Tongue (tissue), 2 donors: ENCODE results near the gene TP63. TPM values are rescaled to one million over a fixed set of nuclear protein-coding genes. Genes with fewer than 3 reads are reported as not detected.
A peak's percentile ranks its signal among the peaks of the same experiment; 100 is the strongest.

ENCODE experiments used
- DNase-seq: peaks from one replicate; pipeline ENCODE4 v3.0.0-alpha.2; 2015
- total RNA-seq: library from RNA; depleted of rRNA; stranded (reverse); fragments of >200 nt; gene quantifications from one replicate; pipeline ENCODE4 v1.2.3, GENCODE V29; 2014

TP63 gene
- total RNA-seq, 1 donor from 2014 or later: 43.2 TPM

DNA sequence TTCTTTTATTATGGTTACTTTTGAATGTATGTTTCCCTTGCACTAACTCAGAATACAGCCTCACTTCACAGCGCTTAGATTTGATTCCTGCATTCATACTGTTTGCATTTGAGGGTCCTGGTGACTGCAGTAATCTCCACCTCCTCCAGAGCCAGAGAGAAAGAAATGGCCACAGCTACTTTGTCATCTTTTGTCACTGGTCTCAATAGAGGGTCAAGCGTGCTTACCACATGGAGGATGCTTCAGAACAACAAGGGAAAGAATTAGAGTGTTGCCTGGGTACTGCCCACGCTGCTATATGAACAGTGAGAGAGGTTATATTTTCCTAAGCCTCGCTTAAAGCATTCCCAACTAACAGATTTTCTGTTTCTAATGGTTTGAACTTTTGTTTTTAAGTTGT lies 190.1 kb downstream of the TP63 start:
- no peak for DNase-seq

DNA sequence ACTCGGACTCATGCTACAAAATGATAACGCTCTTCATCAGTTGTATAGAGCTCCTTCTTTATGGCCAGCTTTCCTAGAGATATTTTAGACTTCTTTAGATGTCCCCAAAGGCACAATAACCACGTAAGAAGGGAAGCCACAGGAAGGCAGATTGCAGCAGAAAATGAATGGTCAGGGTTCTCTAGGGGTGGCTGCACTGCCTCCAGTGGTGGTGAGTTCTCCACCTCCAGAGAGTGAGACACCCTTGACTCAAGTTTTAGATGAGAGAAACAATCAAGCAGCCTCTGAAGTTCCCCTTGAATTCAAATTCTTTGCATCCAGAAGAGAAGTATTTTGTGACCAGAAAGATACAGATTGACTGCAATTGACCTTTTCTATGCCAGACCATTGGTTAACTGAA lies 191.5 kb downstream of the TP63 start:
- DNase-seq: no peak

DNA sequence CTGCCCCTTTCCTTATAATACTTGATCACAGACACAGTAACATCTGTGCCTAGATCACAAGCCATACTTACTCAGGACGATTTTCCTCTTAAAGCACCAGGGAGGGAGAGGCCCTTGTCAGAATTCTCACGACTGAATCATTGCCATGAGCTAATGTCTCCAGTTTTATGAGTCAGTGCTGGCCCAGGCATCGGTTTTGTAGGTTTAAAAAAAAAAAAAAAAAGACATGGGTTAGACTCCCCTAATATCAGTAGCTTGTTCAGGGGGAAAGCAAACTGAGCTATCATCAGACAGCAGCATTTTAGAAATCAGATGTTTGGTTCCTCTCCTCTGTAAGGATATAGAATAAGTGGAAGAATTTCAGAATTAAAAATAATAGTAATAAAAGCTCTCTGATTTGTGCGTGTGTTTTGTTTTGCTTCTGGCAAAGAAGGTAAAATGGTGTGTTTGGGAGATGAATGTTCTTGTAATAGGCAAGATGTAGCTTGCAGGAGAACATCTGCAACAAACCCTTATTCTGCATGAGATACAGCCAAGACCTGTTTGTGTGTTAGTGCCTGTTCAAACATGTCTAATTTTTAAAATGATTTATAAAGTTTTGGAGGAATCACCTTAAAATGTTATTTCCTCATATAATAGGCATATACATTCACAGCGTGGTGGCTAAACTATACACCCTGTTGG lies 193.6 kb downstream of the TP63 start:
- peak; percentile 34 for DNase-seq

DNA sequence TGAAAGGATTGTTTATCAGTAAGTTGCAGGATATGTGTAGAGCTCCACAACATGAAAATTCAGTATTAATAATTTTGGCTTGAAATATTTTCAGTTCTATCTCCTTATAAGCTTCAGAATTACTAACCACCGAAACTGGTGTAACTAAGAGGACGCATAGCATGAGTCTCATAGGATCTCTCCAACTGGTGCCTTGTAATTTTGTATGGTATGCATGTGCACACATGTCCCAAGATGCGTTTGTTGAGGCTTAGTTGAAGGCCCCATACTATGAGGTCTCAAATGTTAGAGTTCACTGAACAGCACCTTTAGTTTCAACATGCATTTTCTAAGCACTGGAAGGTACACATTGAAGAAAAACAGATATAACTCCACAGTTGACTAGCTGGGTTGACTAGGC lies 195.4 kb downstream of the TP63 start:
- no peak for DNase-seq

DNA sequence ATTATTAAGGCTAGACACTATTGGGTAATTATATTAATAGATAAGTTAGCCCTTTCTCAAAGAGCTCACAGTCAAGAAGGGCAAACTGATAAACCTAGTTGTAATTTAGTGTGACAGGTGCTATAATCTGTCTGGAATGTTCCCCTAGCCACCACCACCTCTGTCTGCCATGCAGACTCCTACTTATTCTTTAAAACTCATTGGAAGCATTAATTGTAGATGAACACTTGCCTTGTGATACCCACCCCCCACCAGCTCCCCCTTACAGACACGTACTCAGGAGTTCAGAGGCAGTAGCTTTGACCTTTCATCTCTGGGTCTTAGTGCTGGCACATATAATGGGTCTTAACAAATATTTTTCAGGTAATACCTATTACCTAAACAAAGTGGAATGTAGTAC lies 195.9 kb downstream of the TP63 start:
- no peak for DNase-seq

DNA sequence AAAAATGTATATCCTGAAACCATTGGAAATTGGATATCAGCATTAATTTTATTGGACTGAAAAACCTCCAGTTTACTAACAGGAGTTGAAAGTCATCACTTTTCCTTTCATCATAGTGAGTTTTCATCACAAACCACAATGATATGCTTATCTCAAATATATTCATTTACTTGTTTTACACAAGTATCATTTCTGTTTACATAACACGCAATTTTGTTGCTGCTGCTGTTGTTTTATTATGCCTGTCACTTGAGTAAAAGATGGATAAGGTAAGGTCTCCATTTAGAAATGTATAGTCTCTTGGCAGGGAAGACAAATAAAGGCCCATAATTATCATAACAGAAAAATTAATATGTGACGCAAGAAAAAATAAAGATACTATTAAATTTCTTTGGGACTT lies 199.2 kb downstream of the TP63 start:
- no peak for DNase-seq

DNA sequence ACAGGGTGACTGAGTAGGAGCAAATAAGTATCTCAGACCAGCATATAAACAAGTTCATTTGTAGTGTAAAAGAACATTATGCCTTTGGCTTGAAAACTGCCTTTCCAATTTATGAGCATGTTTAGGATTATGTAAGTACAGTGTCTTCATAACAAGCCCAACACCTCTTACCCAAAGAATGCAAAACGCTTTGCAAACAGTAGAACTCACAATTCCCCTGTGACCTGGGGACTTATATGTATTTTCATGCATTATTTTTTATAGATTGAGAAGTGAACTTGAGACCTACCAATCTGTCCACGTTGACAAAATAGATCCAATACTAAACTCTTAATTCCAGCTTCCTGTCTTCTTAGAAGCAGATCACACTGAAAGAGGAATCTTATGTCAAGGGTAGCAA lies 202.1 kb downstream of the TP63 start:
- DNase-seq: no peak

DNA sequence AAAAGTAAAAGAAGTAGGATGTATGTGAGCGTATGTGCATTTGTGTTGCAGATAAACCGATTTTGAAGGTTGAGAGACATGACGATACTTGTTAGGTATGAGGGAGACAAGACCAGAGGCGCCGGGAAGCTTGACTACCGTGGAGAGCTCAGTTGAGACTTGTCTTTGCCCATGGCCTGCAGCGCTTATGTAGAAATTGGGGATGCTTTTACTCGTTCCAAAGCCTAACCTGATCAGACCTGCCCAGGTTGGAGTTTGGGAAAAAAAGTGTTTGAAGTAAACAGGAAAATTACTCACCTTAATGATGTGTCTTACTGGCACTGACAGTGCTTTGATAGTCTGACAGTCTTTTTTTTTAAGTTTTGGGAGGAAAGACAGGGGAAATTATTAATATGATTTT lies 202.8 kb downstream of the TP63 start:
- peak; percentile 72 for DNase-seq

DNA sequence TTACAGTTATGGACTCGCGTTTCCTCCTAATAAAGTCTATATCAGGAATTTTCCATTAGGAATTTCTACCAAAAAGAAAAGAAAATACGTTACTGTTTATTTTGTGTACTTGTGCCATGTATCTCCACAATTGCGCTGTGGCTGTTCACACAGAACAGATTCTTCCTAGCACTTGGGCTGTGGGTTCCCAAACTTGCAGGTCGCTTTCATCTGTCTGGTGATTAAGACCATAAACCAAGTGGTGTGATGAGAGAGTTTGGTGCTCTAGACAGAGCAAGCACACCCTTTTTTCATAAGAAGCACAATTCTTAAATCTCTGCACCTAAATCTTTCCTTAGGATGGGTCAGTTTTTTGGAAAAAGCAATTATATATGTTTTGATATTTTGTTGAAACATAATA lies 203.3 kb downstream of the TP63 start:
- no peak for DNase-seq

DNA sequence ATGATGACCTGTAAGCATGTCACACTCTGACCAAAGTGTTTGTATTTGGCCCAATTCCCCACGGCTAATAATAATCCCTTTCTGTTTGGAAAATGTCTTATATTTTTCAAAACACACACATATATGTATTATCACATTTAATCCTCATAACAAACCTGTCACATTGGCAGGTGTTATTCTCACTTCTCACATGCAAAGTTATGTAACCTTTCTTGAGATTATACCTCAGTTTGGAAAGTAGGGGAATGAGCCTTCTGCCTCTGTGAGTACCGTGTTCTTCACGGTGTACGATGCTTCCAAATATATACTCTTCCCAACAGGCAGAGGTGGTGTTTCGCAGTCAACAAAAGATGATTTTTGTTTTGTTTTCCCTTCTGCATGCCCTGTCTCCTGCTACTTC lies 205.6 kb downstream of the TP63 start:
- DNase-seq: no peak

DNA sequence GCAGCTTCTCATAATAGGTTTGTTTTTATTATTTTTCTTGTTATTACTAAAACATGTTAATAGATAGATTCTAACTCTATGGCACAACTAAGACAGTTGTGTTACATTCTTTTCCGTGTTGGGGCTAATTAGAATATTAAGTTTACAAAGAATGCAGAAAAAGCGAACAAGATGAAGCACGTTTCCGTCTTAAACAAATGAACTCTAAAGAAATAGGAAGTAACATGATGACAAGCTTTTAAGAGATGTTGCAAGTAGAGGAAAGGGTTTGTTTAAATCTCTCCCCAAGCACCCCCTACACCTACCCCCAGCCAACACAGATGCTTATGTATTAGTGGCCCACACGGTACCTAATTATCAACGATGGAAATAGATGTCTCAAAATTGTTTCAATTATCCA lies 207.1 kb downstream of the TP63 start:
- no peak for DNase-seq

DNA sequence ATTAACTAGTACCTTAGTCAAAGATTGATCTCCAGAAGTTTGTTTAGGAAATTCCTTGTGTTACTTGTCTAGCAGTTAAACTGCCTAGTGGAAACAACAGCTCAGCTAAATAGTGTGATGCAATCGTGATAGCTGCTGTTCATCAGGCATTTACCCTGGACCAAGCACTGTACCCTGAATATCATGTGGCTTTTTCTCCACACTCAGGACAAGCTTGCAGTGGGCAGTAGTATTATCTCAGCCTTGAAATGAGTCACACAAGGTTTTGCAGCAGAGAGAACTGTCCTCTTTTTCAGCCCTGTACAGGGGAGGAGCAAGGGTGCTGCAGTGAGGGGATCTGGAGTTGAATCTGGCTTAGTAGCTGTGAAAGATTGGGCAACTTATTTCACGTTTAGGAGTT lies 208.4 kb downstream of the TP63 start:
- DNase-seq: no peak

DNA sequence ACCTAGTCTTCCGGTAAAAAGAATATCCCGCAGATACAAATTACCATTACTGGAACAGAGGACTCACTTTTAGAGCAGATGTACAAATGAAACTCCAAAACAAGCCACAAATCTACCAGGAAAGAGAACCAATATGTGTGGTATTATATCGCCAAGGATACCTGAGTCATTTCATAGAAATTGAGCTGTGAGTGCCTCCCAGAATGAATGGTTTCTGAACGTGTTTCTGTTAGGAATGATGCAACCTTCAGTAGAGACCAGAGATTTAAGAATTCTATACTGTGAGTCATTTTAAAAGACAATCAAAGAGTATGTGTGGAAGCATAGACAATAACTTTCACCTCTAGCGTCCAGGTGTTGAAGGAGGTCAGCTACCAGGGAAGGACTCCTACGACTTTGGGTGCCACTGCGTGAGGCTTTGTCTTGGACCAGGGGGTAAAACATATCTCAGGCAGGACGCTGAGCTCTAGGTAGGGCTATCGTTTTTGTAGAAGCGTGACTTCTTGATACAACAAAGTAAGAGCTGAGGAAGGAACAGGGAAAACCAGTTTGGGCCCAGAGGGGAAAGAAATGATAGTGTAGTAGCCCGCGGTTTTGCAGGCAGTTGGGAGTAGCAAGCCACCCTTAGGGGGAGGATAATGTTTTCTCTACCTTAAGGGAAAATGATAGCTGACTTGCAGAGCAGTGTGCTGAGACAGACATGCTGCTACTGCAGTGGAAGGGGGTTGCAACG lies 210.4 kb downstream of the TP63 start:
- peak; percentile 45 for DNase-seq

DNA sequence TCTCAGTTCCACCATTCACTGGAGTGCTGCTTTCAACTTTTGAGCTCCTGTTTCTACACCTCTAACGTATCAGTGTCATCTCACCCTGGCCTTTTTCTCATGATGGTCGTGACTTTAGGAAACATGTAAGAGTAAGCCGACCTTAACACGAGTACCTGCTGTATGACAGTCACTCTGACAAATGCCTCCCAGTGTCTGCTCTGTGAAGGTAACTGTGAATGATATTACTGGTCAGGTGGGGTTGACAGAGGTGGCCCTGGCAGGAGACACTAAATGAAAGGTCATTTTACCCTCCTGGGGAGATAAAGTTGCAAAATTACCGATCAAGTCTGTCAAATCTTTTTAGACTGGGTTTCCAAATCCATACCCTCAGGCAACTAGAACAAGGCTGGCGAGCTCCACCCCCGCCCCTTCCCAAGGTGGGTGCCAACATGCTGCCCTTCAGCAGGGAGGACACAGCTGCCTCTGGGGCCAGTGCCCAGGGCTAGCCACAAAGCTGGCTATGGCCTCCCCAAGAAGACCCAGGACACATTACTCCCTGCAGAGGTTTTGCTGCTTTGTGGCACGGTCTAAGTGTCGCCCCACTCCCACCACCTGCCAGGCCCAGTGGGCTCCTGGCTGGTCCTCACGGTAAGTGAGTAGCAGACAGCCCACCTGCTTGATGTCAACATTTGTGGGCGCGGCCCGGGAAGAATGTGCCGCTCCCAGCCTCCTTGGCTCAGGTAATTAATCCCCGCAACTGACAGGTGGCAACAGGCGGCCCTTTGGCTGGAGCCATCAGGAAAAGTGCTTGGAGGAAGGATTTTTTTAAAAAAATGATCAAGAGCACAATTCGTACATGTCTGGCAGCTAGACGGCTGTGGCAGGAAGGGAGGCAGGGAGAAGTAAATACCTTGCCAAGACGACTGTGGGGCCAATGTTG lies 211.8 kb downstream of the TP63 start:
- DNase-seq: peak; percentile 43

DNA sequence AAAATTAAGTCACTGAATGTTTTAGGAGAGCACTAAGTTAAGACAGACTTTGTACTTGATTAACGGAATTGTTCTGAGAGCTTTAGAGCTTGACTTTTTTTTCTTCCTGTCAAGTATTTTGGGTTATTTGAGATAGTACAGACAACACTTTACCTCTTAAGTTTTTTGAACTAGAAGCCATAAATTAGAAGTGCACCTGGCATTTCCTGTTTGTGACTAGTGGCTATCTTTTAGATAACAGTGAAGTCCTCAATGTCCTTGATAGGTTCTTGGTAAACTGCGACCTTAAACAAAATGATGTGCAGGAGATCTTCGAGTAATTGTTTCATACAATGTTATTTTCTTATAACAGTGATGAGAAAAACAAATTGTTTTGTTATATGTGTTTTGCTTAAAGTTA lies 213.9 kb downstream of the TP63 start:
- no peak for DNase-seq

DNA sequence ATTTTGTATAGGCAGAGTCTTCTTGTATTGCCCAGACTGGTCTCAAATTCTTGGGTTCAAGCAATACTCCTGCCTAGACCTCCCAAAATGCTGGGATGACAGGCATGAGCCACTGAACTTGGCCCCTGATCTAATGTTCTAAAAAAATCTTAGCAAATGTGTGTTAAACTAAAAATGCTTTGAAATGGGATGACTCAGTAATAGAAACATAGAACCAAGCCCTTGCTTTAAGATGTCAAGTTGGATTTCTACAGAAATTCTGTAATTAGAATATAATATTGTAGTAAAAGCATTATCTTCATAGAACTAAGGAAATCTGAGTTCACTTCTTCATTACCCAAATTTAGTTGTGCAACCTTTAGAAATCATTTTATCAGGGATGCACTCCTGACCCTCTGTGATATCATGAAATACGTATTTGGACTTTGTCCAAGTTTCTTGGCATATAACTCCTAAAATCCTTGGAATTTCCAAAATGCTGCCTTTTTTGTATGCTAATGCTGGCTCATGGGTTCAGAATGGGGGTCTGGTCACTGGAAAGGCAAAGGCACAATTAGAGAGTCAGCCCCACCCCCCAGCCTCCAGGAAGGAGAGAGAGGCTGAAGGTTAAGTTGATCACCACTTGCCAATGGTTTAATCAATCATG lies 217.3 kb downstream of the TP63 start:
- no peak for DNase-seq

DNA sequence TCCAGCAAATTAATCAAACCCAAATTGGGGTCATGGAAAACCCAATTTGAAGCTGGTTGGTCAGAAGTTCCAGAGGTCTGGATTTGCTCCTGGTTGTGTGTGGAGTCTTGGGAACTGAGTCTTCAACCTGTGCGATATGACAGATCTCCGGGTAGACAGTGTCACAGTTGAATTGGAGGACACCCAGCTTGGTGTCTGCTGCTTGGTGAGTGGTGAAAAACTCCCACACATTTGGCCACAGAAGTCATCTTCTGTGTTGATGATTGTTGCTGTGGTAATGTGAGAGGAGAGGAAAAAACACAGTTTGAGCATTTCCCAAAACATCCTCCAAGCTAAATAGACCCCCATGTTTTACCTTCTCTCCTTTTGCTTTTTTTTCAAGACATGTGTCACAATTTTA lies 218.1 kb downstream of the TP63 start:
- DNase-seq: no peak

DNA sequence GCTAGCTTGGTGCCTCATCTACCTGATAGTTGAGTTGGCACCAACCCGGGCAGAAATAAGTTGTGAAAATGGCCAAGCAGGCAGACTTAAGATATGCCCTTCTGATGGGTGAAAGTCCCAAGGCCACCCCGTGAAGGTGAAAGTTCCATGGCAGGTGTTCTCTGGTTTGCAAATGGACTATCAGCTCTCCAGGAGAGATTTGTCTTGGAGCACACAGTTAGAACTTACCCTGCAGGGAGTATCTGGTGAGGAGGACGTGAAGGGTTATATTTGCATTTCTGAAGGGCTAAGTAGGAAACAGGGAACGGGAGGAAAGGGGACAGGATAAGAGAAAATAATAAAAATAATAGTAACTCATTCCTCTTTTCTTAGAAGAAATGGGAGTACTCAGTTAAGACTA lies 220.5 kb downstream of the TP63 start:
- no peak for DNase-seq

DNA sequence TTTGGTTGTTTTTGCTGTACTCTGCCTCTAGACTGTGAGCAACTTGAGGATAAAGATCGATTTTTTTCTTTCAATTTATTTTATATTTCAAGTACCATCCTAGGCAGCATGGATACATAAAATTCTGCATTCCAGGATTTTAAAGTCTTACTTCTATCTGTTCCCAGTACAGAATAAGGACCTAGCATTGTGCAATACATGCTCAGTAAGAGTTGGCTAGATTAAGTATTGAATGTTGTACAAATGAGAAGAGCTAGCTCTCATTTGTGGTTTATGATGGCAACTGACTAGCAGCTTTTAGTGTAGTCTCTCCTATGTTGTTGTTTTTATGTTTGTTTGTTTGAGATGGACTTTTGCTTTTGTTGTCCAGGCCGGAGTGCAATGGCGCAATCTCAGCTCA lies 222.7 kb downstream of the TP63 start:
- no peak for DNase-seq

DNA sequence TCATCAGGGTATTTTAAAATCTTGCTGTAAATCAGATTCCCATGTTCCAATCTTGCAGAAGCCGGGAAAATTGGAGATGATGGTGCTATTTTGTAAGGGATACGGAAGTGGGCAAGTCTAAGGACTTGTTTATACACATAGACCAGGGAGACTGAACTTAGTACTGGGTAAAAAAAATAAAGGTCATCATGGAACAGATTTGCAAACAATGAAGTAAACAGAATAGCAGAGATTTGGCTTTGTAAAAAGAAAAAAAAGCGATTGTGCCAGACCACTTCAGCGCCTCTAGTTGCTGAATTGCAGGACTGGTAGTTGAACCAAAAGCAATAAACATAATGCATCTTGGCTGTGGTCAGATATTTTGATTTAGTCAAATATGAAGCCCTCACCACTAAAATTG lies 229.1 kb downstream of the TP63 start:
- DNase-seq: no peak

DNA sequence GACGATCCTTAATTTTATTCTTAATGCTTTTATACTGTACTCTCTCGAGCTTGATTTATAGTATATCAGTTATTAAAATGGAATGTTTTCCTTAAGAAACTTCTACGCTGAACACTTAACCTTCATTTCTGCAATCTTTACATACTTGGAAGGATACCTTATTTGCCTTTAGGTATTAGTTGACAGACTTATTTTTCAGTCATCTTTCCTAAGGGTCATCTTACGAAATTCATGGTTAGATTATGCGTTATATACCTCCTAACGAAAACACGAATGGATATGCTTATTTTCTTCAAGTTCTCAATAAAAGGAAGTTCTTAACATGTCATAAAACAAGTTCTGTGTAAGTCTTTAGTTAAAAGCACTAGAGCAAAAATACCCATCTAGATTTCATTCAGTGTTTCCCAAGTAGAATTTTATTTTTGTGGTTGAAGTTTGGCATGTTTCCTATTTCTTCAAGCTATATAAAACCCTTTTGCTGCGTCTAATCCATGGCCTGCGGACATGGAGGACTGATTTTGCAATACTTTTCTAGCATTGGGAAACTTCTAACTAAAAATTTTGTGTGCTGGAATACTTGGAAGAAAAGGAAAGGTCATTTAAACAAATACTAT lies 231.3 kb downstream of the TP63 start:
- DNase-seq: no peak

DNA sequence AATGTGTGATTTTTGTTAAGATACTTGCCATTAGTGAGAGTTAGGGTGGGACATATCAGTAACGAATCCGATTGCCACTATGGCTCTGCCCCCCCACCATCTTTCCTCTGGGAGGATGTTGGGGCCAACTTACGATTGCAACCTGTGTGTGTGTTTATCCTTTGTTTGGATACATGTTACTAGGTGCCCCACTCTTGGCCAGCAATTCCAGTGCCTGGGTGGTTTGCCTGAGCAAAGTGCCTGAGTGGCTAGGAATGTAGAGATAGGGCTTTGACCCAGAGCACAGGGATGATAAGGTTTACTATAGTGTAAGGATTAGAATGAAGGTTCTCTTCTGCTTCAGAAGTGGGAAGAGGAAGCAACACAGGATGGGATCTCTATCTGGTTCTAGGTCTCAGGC lies 231.8 kb downstream of the TP63 start:
- DNase-seq: no peak
